HepG2 (cell line): ENCODE measurements around the gene SMAD3. TPM values are rescaled to one million over a fixed set of nuclear protein-coding genes. Genes with fewer than 3 reads are reported as not detected.

ENCODE experiments used
- ARID2 ChIP-seq: sonication (generic); formaldehyde crosslinking; IDR thresholded peaks from 2 replicates; pipeline ENCODE4 v1.8.1; 2022; ENCODE audit warnings: mild to moderate bottlenecking, missing genetic modification reagents, borderline replicate concordance
- HNF4G ChIP-seq, 2 experiments: sonication (generic) in 1 of 2; formaldehyde crosslinking in 1 of 2; IDR thresholded peaks; 2 replicates each; pipeline versions ENCODE4 v1.4.0 to v1.6.1; 2011 to 2020; ENCODE audit warnings: borderline replicate concordance in 2 of 2, low read depth in 2 of 2, mild to moderate bottlenecking in 2 of 2, low read length in 1 of 2, missing genetic modification reagents in 1 of 2, moderate library complexity in 1 of 2
- HOXA9 ChIP-seq: sonication (generic); formaldehyde crosslinking; IDR thresholded peaks from 2 replicates; pipeline ENCODE4 v1.8.1; 2022; ENCODE audit warnings: missing genetic modification reagents, mild to moderate bottlenecking, moderate library complexity, borderline replicate concordance
- IRX3 ChIP-seq: sonication (generic); formaldehyde crosslinking; IDR thresholded peaks from 2 replicates; pipeline ENCODE4 v1.8.1; 2023; ENCODE audit warnings: mild to moderate bottlenecking, low read depth, missing genetic modification reagents, borderline replicate concordance
- KDM4B ChIP-seq: sonication (generic); formaldehyde crosslinking; IDR thresholded peaks from 2 replicates; pipeline ENCODE4 v1.4.0; 2020; ENCODE audit warnings: missing genetic modification reagents
- MED1 ChIP-seq: sonication (generic); formaldehyde crosslinking; IDR thresholded peaks from 2 replicates; pipeline ENCODE4 v1.4.0; 2020; ENCODE audit warnings: missing genetic modification reagents
- MIER2 ChIP-seq: IDR thresholded peaks from 2 replicates; pipeline ENCODE4 v1.6.1; 2016; ENCODE audit warnings: missing biosample characterization, missing genetic modification reagents
- MTF2 ChIP-seq: sonication (generic); formaldehyde crosslinking; IDR thresholded peaks from 2 replicates; pipeline ENCODE4 v1.5.0; 2020; ENCODE audit warnings: missing genetic modification reagents, borderline replicate concordance
- NFE2 ChIP-seq: sonication (generic); formaldehyde crosslinking; IDR thresholded peaks from 2 replicates; pipeline ENCODE4 v1.4.0; 2020; ENCODE audit warnings: missing genetic modification reagents
- SMYD3 ChIP-seq: sonication (generic); formaldehyde crosslinking; IDR thresholded peaks from 2 replicates; pipeline ENCODE4 v1.8.1; 2023; ENCODE audit warnings: mild to moderate bottlenecking, missing genetic modification reagents
- SOX13 ChIP-seq, 3 experiments: fragments of 450-650 bp in 1 of 3; sonication (generic) in 1 of 3; formaldehyde crosslinking in 1 of 3; IDR thresholded peaks in 2 of 3; conservative IDR thresholded peaks in 1 of 3; 2 replicates each; pipeline versions ENCODE4 v1.5.0 to v1.6.1; 2016 to 2020; ENCODE audit warnings: antibody characterized with exemption in 1 of 3, mild to moderate bottlenecking in 1 of 3, missing compliant biosample characterization in 1 of 3, missing genetic modification reagents in 1 of 3, moderate library complexity in 1 of 3
- TCF7 ChIP-seq: sonication (generic); IDR thresholded peaks from 2 replicates; pipeline ENCODE4 v1.6.1; 2016; ENCODE audit warnings: antibody characterized with exemption, low read depth
- THYN1 ChIP-seq: sonication (generic); formaldehyde crosslinking; IDR thresholded peaks from 2 replicates; pipeline ENCODE4 v1.8.1; 2023; ENCODE audit warnings: low read depth, mild to moderate bottlenecking, moderate library complexity, missing genetic modification reagents, borderline replicate concordance
- U2AF1 ChIP-seq: fragments of 200-400 bp; formaldehyde crosslinking; optimal IDR thresholded peaks from 2 replicates; pipeline ENCODE3; 2017; ENCODE audit warnings: mild to moderate bottlenecking, low read depth, low read length
- ZC3H4 ChIP-seq: sonication (generic); formaldehyde crosslinking; IDR thresholded peaks from 2 replicates; pipeline ENCODE4 v1.4.0; 2020; ENCODE audit warnings: missing genetic modification reagents, borderline replicate concordance
- ZNF205 ChIP-seq: IDR thresholded peaks from 2 replicates; pipeline ENCODE4 v1.6.1; 2018; ENCODE audit warnings: missing biosample characterization, missing genetic modification reagents
- ZNF547 ChIP-seq: sonication (generic); formaldehyde crosslinking; IDR thresholded peaks from 2 replicates; pipeline ENCODE4 v1.5.1; 2020; ENCODE audit warnings: mild to moderate bottlenecking, missing genetic modification reagents
- ZNF629 ChIP-seq: sonication (generic); formaldehyde crosslinking; conservative IDR thresholded peaks from 2 replicates; pipeline ENCODE4 v1.5.0; 2020; ENCODE audit warnings: missing genetic modification reagents
- ZNF766 ChIP-seq: sonication (generic); formaldehyde crosslinking; IDR thresholded peaks from 2 replicates; pipeline ENCODE4 v1.5.0; 2020; ENCODE audit warnings: missing genetic modification reagents, borderline replicate concordance
- ZNF776 ChIP-seq: sonication (generic); formaldehyde crosslinking; IDR thresholded peaks from 2 replicates; pipeline ENCODE4 v1.4.0; 2020; ENCODE audit warnings: mild to moderate bottlenecking, missing genetic modification reagents
- ZNF816 ChIP-seq: sonication (generic); formaldehyde crosslinking; IDR thresholded peaks from 2 replicates; pipeline ENCODE4 v1.8.0; 2022; ENCODE audit warnings: missing genetic modification reagents, mild to moderate bottlenecking, borderline replicate concordance
- ZNF83 ChIP-seq: sonication (generic); formaldehyde crosslinking; IDR thresholded peaks from 2 replicates; pipeline ENCODE4 v1.4.0; 2020; ENCODE audit warnings: missing genetic modification reagents, mild to moderate bottlenecking, borderline replicate concordance
- polyA plus RNA-seq, 8 experiments: library from polyadenylated mRNA; depleted of rRNA in 3 of 8; stranded (reverse) in 7 of 8; unstranded in 1 of 8; fragments of >200 nt; fragmentation: Illumina TruSeq in 4 of 8; extraction: Trizol in 4 of 8; gene quantifications; 2 replicates each; pipeline versions ENCODE4 v1.2.1 to v1.2.3, GENCODE V29; 2011 to 2016; ENCODE audit warnings: low read depth in 4 of 8, missing spikeins in 1 of 8, mixed read lengths in 1 of 8; ENCODE audit not compliant: insufficient read depth in 1 of 8
- total RNA-seq, 5 experiments: library from RNA; depleted of rRNA; stranded (reverse); fragments of >200 nt; fragmentation: Illumina TruSeq; extraction: Trizol; gene quantifications; 2 replicates each; pipeline ENCODE4 v1.2.3, GENCODE V29; 2016; ENCODE audit warnings: low read depth in 1 of 5
- TF ChIP-seq, protein P1 (sequence below): IDR thresholded peaks from 2 replicates; pipeline ENCODE4 v1.6.1; 2016; ENCODE audit warnings: low read depth, control low read depth
- TF ChIP-seq, protein P2 (sequence below): sonication (generic); formaldehyde crosslinking; IDR thresholded peaks from 2 replicates; pipeline ENCODE4 v1.4.0; 2020; ENCODE audit warnings: mild to moderate bottlenecking, missing genetic modification reagents
- TF ChIP-seq, protein P3 (sequence below): sonication (generic); IDR thresholded peaks from 2 replicates; pipeline ENCODE4 v1.6.1; 2016; ENCODE audit warnings: low read depth, borderline replicate concordance
- TF ChIP-seq, protein P4 (sequence below): sonication (generic); formaldehyde crosslinking; IDR thresholded peaks from 2 replicates; pipeline ENCODE4 v1.5.1; 2020; ENCODE audit warnings: mild to moderate bottlenecking, missing genetic modification reagents, moderate library complexity

SMAD3 gene
- total and polyA plus RNA-seq, 2 of the 13 experiments (the other 11 are each of a cell fraction or from before 2014, with no cell fraction given), result 8.6 to 56.3 TPM

DNA sequence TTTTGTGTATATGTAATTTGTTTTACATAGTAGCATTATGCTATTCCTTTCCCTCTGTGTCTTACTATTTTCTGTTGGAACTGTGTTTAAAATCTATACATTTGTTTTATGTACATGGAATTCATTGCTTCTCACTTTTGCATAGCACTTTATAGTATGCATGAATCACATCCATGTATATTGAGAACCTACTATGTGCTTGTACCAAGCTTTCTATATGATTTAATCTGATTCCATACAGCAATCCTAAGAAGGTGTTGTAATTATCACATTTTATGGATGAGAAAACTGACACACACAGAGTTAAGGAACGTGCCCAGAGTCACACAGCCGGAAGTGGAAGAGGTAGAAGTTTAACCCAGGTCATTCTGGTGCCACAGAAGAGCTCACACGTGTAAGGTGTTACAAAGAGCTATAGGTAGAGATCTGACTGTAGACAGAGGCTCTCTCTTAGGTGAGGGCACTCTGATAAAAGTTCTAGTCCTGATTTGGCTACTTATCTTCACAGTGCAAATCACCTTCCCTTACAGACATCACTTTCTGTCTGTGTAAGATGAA, 3.5 kb upstream of the SMAD3 start (continued):
- peak; percentile 59 for TF ChIP-seq ZNF629 (CRISPR knock-in tag)
- TF ChIP-seq MED1 (CRISPR knock-in tag), result peak; percentile 41; the same call in 1 of the 2 replicates
- TF ChIP-seq ZNF547 (CRISPR knock-in tag), result no peak
- no peak for TF ChIP-seq U2AF1
- no peak for TF ChIP-seq ZNF816 (CRISPR knock-in tag)
- no peak for TF ChIP-seq SMYD3 (CRISPR knock-in tag)
- TF ChIP-seq NFE2 (CRISPR knock-in tag), result no peak
- TF ChIP-seq MTF2 (CRISPR knock-in tag), result no peak
- no peak for TF ChIP-seq HOXA9 (CRISPR knock-in tag)
- no peak for TF ChIP-seq ZNF83 (CRISPR knock-in tag)
- no peak for TF ChIP-seq ZNF776
- TF ChIP-seq, protein P1, sequence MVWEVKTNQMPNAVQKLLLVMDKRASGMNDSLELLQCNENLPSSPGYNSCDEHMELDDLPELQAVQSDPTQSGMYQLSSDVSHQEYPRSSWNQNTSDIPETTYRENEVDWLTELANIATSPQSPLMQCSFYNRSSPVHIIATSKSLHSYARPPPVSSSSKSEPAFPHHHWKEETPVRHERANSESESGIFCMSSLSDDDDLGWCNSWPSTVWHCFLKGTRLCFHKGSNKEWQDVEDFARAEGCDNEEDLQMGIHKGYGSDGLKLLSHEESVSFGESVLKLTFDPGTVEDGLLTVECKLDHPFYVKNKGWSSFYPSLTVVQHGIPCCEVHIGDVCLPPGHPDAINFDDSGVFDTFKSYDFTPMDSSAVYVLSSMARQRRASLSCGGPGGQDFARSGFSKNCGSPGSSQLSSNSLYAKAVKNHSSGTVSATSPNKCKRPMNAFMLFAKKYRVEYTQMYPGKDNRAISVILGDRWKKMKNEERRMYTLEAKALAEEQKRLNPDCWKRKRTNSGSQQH, result no peak
- TF ChIP-seq THYN1 (CRISPR knock-in tag), result no peak
- no peak for TF ChIP-seq TCF7
- TF ChIP-seq HNF4G (IDR thresholded peaks at IDR 0.05; ENCODE audit: borderline replicate concordance, low read depth, low read length), result no peak
- no peak for TF ChIP-seq HNF4G (CRISPR knock-in tag; IDR thresholded peaks at IDR 0.05; ENCODE audit: borderline replicate concordance, low read depth)
- TF ChIP-seq, protein P2, sequence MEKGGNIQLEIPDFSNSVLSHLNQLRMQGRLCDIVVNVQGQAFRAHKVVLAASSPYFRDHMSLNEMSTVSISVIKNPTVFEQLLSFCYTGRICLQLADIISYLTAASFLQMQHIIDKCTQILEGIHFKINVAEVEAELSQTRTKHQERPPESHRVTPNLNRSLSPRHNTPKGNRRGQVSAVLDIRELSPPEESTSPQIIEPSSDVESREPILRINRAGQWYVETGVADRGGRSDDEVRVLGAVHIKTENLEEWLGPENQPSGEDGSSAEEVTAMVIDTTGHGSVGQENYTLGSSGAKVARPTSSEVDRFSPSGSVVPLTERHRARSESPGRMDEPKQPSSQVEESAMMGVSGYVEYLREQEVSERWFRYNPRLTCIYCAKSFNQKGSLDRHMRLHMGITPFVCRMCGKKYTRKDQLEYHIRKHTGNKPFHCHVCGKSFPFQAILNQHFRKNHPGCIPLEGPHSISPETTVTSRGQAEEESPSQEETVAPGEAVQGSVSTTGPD, result no peak
- 0 out of 2 replicates have a peak, but pooled peaks have one; percentile 11 for TF ChIP-seq ZNF766 (CRISPR knock-in tag)
- TF ChIP-seq ZC3H4 (CRISPR knock-in tag), result no peak
- TF ChIP-seq SOX13 (IDR thresholded peaks at IDR 0.05), result no peak
- peak in 1 of 2 experiments; percentile 15; a peak in 1 of 4 replicates for TF ChIP-seq SOX13 (CRISPR knock-in tag; conservative IDR thresholded peaks at IDR 0.05 in 1 of 2, IDR thresholded peaks at IDR 0.05 in 1 of 2)
- TF ChIP-seq ZNF205 (CRISPR knock-in tag), result no peak
- no peak for TF ChIP-seq ARID2 (CRISPR knock-in tag)
- TF ChIP-seq, protein P3, sequence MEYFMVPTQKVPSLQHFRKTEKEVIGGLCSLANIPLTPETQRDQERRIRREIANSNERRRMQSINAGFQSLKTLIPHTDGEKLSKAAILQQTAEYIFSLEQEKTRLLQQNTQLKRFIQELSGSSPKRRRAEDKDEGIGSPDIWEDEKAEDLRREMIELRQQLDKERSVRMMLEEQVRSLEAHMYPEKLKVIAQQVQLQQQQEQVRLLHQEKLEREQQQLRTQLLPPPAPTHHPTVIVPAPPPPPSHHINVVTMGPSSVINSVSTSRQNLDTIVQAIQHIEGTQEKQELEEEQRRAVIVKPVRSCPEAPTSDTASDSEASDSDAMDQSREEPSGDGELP, result no peak
- TF ChIP-seq IRX3 (CRISPR knock-in tag), result no peak
- TF ChIP-seq MIER2 (CRISPR knock-in tag), result no peak
- TF ChIP-seq, protein P4, sequence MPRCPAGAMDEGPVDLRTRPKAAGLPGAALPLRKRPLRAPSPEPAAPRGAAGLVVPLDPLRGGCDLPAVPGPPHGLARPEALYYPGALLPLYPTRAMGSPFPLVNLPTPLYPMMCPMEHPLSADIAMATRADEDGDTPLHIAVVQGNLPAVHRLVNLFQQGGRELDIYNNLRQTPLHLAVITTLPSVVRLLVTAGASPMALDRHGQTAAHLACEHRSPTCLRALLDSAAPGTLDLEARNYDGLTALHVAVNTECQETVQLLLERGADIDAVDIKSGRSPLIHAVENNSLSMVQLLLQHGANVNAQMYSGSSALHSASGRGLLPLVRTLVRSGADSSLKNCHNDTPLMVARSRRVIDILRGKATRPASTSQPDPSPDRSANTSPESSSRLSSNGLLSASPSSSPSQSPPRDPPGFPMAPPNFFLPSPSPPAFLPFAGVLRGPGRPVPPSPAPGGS (CRISPR knock-in tag), result no peak
- TF ChIP-seq KDM4B (CRISPR knock-in tag), result no peak
